HG03159 (cell line): ENCODE measurements around the gene FXYD1.
"Not testable (repeated sequence)": the region's sequence is repeated elsewhere in the genome, so short reads cannot be mapped to it uniquely, and the experiment has no call there.

Source experiments
- ATAC-seq: cut with Tn5 transposase; IDR thresholded peaks from one replicate; pipeline ENCODE4 v1.9.1; 2021; ENCODE audit warnings: mild to moderate bottlenecking, moderate library complexity; ENCODE audit not compliant: unreplicated experiment

Gene FXYD1

DNA sequence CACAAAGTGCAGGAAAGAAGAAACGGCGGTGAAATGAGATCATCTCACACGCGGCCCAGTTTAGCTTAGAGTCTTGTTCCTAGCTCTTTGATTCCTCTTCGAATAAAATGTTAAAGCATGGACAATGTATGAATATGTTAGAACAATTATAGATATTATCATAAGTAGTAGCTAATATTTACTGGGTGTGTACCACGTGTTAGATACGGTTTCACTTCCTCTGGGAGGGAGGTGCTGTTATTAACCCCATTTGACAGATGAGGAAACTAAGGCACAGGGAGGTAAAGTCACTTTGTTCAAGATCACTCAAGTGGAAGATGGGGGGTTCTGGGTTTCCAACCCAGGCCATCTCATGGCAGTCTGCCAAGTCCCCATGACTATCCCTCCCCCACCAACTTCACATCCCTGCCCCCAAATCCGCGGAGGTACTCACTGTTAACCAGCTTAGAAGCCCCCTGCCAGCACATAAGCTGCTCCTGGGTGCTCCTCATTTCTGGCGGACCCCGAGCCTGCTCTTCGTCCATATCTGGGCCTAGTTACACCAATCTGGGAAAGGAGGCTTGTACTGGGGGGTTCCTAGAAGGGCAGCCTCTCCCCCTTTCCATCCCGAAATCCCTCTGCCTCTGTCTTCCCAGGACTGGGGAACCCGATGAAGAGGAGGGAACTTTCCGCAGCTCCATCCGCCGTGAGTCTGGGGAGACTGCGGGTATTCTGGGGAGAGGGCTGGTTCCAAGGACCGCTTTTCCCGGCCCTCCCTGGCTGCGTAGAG, 3.4 kb downstream of the FXYD1 start:
- peak; percentile 13 for ATAC-seq

DNA sequence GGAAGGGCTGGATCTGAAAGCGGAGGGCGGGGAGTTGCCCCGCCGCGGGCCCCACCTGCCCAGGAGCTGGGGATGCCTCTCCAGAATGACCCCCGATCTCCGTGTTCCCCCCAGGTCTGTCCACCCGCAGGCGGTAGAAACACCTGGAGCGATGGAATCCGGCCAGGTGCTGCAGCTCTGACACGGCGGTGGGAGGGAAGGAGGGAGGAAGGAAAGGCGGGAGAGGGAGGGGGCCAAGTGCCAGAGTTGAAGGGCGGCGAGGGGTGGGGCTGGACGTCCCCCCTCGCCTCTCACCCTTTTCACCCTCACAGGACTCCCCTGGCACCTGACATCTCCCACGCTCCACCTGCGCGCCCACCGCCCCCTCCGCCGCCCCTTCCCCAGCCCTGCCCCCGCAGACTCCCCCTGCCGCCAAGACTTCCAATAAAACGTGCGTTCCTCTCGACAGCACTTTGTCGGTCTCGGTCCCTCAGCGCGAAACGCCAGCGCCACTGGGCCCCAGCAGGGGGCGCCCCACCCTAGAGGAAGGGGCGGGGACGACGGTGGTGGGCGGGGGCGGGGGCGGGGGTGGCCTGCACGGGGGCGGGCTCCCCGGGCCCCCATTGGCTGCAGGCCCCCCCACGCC, 4.1 kb downstream of the FXYD1 start:
- ATAC-seq, result no peak

DNA sequence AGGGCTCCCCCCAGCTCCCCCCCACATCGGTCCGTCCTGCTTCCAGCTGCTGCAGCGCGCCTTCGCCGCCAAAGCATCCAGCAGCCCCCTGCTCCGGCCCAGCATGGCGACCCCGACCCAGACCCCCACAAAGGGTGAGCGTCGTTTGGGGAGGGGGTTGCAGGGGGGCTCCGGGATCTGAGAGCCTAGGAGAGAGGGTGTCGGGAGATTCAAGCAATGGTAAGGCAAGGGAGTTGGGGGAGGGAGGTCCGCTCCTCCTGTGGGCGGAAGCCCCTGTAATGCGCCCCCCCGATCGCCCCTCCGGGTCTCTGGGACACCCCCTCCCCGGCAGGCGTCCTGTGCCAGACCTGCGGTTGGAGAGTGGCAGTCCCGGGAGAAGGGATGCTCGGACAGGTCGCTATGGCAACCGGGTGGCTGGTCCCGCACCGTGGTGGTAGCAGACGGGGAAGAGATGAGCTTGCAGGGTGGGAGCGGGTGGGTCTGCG, 4.6 kb downstream of the FXYD1 start, which contains the start of gene FXYD7:
Gene FXYD7 (plus strand): TSS at position 25 of the 485 bp plus-strand sequence. CDS start 79 bp downstream, at position 104.
- ATAC-seq, result no peak

DNA sequence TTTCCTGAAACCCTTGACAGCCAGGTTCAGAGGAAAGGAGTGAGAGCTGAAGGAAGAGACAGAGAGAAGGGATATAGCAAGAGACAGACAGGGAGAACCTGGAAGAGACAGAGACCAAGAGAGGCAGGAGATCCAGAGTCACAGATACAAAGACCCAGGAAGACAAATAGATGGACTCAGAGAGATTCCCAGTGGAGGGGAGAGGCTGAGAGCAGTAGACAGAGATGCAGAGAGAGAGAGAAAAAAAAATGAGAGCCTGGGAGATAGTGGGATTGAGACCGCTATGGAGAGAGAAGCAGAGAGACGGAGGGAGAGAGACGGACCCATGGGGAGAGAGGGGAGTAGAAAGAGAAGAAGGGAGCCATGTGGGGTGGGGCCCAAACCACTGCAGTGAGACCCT, 5.2 kb downstream of the FXYD1 start:
- no peak for ATAC-seq

DNA sequence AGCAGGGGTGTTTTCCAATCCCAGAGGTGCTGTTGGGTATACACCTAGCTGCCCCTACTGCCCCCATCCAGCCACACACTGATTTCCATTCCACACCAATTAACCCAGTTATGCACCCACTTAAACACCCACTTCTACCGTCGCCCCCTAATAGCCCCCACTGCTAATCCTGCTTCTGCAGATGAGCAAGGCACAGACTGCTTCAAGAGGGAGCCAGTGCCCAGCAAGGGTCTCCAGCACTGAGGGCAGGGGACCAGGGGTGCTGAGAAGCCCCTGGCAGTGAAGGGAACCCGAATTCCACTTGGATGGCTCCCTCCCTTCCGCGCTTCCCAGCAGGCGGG, 5.6 kb downstream of the FXYD1 start:
- ATAC-seq, result no peak

DNA sequence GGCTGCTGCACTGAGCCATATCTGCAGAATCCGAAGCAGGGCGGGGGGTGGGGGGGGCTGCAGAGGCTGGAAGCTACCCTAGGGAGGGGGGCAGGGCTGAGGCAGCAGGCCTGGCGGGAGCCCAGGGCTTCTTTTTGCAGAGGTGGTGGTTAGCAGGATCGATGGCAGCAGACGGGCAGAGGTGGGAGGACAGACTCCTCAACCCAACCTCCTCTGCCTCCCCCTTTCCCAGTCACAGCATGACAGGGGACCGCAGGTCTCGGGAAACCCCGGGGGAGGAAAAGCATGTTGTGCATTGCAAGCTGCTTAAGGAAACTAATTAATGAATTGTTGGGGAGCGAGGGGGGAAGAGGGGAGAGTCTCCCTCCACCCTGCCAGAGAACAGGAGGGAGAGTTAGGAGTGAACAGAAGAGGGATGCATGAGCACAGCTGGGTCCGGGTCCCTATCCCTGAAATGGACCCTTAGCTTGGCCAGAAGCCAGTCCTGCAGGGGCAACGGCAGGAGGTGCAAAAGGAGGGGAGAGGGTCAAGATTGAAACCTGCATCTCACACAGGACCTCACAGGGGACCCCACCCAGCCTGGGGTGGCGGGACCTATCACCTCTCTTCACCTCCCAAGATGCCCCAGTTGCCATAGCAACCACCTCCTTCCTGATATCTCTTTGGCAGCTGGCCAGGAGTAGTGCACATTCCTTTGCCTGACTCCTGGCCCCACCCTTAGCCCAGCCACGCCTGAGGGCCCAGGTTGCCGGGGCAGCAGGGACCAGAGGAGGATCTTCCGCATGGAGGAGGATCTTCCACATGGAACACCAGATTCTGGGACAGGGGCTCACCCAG, 6.2 kb downstream of the FXYD1 start:
- no peak for ATAC-seq

DNA sequence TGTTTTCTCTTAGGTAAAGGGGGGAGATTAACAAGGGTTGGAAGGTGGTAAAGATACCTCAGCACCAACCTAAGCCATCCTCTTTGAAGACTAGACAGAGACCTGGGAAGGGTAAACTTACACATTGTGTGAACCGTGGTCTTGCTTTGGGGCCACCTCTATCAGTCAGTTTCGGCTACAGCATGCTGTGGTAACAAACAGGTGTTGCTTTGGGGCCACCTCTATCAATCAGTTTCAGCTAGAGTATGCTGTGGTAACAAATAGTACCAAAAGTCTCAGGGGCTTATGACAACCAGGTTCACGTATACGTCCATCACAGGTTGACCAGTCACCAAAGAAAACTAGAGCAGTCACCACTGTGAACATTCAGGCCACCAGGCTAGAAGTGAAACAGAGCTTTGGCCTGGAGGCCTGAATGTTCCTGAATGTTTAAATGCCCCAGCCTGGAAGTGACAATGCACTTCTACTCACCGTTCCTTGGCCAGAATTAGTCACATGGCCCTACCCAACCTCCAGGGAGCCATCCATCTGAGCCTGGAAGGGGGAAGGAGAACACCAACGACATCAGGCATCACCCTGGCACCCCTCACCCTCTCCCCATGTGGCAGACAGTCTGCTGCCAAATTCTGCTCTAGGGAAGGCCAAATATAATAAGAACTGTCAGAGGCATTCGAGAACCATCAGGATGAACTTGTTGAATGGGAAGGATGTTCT, 8.3 kb downstream of the FXYD1 start:
- no peak for ATAC-seq

DNA sequence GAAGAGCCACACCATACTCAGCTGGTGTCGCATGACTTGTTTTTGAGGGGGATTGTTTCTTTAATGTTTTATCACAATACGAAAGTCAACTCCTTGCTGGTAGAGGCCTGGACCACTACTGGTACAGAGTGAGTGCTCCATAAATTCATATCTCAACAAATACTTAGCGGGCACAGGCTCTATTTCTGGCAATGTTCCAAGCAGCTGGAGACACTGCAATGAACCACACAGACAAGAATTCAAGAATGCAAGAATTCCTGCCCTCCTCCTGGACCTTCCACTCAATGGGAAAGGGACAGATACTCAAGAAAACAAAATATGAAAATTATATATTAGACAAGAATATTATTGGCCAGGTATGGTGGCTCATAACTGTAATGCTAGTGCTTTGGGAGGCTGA, 10.8 kb downstream of the FXYD1 start:
- ATAC-seq, result no peak

DNA sequence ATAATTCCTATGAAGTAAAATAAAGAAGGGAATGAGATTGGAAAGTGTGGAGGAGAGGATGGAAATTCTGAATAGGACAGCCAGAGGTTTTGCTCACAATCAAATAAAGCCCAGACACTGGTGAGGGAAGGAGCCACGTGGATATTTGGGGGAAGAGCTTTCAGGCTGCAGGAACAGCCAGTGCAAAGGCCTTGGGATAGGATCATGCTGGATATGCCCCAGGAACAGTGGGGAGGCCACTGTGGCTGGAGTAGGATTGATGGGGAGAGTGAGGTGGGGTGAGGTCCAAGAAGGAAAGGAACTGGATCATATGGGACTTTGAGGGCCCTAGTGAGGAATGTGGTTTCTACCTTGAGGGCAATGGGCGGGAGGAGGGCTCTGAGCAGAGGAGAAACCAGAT, 11.8 kb downstream of the FXYD1 start:
- ATAC-seq, result no peak

DNA sequence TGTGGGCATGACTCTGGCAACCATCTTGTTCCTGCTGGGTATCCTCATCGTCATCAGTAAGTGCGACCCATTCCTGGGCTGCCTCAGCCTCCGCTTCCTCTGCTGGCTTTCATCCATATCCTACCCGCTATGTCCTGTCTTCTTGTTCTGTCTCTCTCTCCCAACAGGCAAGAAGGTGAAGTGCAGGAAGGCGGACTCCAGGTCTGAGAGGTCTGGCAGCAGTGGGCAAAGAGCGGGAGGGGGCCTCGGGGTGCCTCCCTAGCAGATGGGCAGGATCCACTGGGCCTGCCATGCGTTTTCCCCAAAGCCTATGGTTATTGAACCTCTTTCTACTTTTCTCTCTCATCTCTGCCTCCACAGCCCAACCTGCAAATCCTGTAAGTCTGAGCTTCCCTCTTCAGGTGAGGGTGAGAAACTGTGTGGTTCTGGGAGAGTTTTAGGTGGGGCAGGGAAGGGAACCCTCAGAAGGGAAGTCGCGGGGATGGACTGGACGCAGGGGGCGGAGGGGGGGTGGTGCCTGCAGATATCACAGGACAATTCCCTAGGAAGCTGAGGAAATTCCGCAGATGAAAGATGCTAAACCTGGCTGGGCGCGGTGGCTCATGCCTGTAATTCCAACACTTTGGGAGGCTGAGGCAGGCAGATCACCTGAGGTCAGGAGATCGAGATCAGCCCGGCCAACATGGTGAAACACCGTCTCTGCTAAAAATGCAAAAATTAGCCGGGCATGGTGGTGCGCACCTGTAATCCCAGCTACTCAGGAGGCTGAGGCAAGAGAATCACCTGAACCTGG, 12.8 kb downstream of the FXYD1 start:
- no peak for ATAC-seq

DNA sequence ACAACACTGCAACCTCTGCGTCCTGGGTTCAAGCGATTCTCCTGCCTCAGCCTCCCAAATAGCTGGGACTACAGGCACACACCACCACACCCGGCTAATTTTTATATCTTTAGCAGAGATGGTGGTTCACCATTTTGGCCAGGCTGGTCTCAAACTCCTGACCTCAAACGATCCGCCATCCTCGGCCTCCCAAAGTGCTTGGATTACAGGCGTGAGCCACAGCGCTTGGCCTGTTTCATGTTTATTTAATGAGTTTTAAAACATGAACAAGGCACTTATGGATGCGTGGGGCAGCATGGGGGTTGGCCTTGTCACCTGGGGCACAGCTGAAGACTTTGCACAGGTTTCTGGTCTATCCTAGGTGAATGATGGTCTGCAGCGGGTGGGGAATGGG, 14.5 kb downstream of the FXYD1 start:
- ATAC-seq, result not testable (repeated sequence)

DNA sequence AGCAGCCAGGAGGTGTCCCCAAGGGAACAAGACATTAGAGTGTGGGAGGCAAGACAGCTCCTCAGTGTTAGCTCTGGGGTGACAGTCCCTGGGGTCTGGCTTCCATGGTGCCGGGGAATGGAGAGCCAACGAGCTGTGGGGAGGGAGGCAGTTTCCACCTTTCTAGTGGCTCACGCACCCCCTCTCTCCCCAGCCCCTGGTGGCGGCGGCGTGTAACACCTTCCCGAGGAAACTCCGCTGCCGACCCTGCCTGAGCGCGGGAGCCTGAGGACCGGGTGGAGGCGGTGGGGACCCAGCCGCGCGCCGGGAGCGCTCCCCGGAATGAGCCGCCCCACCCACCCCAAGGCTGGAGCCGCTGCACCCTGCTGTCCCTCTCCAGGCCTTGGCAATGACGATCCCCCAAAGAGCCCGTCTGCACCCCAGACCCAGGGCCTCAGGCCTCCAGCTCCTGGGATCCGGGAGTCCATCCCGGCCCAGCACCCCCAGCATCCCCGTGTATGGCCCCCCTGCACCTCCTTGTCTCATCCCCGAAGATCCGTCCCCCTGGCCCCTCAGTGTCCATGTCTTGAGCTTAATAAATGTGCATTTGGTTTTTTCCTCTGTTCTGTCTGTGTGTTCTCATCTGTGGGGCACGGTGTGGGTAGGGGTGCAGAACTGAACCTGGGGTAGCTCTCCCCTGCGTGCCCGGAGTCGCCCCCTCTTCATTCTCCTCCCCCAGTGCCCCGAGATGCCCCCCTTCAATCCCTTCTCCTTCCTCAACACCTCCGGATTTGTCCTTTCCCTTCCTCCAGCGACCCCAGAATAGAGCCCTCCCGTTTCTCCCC, 15.3 kb downstream of the FXYD1 start:
- peak; percentile 61 for ATAC-seq

DNA sequence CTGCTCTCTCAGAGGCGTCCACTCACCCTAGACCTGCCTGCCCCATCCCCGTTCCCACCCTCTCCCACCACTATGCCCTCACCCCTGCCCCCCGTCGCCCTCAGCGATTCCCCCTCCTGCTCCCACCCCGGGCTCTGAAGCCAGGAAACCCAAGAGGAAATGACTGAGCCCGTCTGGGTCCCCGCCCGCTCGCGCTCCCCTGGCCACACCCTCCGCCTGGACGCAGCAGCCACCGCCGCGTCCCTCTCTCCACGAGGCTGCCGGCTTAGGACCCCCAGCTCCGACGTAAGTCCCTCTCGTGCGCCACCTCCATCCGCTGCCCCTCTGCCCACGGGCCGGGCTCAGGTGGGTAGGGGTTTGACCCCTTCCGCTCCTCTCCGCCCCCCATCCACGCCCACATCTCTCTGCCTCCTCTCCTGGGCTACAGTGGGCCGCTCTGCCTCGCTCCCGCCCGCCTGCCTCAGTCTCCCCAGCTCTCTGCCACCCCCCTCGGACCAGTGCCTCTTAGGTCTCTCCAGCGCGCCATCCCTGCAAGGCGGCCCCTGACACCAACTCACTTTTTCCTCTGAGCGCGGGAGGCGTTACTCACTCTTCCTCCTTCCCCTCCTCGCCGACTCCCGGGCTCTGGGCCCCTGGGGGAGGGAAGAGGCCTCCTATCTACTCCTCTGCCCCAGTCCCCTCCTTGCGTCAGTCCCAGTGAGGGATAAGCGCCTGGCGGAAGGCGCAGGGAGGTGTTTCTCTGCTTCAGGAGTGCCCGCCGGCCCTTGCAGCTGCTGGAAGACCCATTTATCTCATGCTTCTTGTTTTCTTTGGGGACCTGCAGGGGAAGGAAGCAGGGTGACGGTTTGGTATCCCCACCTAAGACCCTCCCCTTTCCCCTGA, 16.1 kb downstream of the FXYD1 start, which contains the start of gene FXYD5:
Gene FXYD5 (plus strand): TSS at position 211 of the 882 bp plus-strand sequence. CDS start 816 bp downstream, outside the sequence.
- no peak for ATAC-seq

DNA sequence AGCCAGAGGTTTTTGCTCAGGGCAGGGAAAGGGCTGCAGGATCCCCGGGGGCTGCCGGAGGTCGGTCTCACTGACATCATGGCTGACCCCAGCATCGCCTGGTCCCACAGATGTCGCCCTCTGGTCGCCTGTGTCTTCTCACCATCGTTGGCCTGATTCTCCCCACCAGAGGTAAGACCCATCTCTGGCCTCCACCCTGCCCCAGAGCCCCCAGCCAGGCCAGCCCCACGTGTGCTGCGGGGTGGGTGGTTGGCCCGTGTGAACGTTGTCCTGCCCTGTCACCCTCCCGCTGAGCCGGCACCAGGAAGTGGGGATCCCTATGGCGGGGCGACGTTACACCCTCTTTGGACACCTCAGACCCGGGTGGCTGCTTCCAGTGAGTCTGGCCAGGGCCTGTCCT, 16.8 kb downstream of the FXYD1 start:
- ATAC-seq, result no peak

DNA sequence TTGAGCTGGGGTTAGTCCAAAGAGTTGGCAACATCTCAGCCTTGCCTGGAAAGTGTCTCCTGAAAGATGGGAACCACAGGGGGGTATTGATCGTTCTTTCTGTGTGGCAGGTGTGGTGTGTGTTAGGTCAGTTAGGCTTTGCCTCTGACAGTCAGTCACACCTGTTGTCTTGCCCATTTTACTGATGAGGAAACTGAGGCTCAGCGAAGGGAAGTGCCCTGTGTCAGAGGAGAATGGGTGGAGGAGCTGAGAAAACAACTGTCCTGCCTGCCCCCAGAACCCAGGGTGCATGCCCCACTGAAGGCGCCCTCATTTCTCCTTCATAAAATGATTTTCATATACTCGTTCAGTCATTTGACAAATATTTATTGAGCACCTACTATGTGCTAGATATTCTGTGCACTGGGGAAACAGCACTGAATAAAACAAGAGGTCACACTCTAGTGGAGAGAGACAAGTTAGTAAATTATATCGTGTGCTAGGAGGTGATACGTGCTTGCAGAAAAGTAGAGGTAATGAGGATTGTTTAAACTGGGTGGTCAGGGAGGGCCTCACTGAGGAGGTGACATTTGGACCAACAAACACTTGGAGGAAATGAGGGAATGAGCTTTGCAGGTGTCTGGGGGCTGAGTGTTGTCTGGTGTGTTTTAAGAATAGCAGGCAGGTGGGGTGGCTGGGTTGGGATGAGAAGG, 17.5 kb downstream of the FXYD1 start:
- ATAC-seq, result no peak

DNA sequence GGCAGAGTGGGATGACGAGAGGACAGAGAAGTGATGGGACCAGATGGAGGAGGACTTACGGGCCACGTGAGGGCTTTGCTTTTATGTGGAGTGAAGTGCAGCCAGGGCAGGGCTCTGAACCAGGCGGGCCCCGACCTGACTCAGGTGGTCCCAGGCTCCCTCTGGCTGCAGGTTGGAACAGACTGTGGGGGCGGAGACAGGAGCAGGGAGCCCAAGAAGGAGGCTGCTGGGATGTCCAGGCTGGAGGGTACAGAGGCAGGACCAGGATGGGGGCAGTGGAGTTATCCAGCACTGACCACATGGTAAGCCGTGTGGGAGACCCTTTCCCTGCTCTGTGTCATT, 18.0 kb downstream of the FXYD1 start:
- ATAC-seq, result no peak

DNA sequence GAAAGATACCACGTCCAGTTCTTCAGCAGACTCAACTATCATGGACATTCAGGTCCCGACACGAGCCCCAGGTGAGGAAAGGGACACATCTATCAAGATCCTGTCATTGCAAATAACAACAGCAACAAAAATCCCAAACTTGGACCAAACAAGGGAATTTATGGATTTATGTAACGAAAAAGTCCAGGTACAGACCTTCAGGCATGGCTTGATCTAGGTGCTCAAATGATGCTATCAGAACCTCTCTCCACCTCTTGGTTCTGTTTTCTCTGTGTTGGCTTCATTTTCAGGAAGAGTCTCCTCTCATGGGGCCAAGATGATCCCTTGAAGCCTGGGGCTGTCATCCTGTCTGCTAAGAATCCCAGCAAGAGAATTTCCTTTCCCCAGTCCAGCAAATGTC, 18.8 kb downstream of the FXYD1 start:
- no peak for ATAC-seq

DNA sequence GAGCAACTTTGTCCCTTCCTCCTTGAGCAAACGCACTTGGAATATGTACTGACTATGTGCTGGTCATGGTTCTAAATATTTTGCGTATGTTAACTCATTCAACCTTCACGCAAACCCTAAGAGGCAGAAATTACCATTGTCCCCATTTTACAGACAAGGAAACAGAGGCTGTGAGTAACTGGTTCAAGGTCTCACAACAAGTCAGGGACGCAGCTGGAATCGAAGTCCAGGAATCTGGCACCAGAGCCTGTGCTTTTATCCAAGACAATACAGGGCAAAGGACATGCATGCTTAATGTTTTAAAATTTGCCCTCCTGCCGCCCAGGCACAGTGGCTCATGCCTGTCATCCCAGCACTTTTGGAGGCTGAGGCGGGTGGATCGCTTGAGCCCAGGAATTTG, 21.0 kb downstream of the FXYD1 start:
- no peak for ATAC-seq
